Thyroid gland (tissue), 4 donors: ENCODE measurements around the gene MLLT1.

Source experiments
- CTCF ChIP-seq, 6 experiments: fragments of 200-600 bp in 3 of 6; fragments of 450-650 bp in 3 of 6; sonication (generic) in 3 of 6; IDR thresholded peaks; one replicate each; pipeline ENCODE4 v1.5.1; 2016 to 2019; ENCODE audit warnings: antibody characterized with exemption in 6 of 6, mild to moderate bottlenecking in 2 of 6, inconsistent platforms in 1 of 6, moderate library complexity in 1 of 6
- POLR2A ChIP-seq, 2 donors: fragments of 450-650 bp; IDR thresholded peaks; one replicate each; pipeline ENCODE4 v1.6.1; 2017; ENCODE audit warnings: antibody characterized with exemption in 2 of 2, mild to moderate bottlenecking in 2 of 2, moderate library complexity in 1 of 2

GRCh38 chr19:6222884-6223283, 56.9 kb downstream of the MLLT1 start:
- TF ChIP-seq CTCF (IDR thresholded peaks at IDR 0.05) = no peak
- TF ChIP-seq POLR2A (IDR thresholded peaks at IDR 0.05) = no peak
